ENCODE measurements around the gene HNF1B. TPM values are rescaled to one million over a fixed set of nuclear protein-coding genes. Genes with fewer than 3 reads are reported as not detected.

Gene HNF1B
- total RNA-seq, 1 experiment from 2014 or later, result not detected

DNA sequence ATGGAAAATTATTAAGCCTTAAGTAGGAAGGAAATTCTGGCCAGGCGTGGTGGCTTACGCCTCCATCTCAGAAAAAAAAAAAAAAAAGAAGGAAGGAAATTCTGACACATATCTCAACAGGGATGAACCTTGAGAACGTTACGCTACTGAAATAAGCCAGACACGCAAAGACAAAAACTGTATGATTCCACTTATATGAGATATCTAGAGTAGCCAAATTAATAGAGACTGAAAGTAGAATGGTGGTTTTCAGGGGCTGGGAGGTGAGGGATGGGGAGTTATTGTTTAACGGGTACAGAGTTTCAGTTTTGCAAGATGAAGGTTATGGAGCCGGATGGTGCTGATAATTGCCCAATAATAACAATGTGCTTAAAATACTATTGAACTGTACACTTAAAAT is 16.2 kb upstream of the HNF1B start:
- DNase-seq (ENCODE audit: low read depth), result no peak

DNA sequence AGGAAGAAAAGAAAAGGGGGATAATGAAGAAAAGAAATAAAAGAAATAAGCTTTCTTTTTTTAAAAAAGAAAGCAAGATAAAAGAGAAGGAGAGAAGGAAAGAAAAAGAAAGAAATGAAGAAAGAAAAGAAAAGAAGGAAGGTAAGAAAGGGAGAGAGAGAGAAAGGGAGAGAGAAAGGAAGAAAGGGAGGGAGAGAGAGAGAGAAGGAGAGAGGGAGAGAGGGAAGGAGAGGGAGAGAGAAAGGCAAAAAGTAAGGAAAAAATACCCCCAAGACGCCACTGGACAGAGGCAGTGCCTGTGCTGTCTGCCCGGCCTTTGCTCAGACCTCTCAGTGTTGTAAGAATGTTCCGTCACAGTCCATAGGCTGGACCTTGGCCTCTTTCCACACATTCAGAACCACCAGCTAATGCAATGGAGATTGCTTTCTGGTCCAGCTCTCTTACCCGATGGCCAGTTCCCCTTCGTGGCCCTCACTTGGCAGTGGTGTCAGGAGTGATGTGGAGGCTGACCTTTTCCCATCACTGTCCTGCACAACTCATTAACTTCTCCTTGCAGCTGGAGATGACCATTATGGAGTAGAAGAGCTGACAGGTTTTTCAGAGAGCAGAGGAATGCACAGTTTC is 14.3 kb upstream of the HNF1B start:
- DNase-seq (ENCODE audit: low read depth), result no peak

DNA sequence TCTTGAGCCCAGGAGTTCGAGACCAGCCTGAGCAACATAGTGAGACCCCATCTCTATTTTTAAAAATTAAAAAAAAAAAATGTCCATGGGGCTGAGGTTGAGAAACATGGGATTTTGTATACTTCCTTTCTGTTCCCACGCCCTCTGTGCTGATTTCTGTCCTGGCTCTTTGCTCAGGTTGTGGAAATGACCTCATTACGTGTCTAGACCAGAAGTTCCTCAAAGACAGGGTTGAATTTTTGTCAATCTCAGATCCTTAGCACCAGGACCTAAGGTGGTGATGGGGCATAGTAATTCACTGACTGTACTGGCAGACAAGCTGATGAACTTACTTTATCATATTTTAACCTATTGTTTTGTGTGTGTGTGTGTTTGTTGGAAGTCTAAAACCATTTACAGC is 11.2 kb upstream of the HNF1B start:
- no peak for DNase-seq (ENCODE audit: low read depth)

DNA sequence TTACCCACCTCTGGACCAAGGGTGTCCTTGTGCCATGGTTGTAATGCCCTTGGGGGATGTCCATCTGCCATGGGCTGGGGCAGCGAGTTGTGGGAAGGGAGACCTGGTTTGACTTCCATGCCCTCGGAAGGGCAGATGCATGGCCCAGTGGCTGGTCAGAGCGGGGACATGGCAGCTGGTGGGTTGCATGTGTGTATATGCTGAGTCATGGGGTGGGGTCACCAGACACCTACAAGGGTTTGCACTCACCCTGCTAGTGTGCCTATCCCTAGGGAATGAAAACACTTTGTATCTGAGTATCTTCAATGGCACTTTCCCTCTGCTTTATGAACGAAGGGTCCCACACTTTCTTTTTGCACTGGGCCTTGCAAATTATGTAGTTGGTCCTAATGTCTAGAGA is 10.6 kb upstream of the HNF1B start:
- no peak for DNase-seq (ENCODE audit: low read depth)

GRCh38 chr17:37754363-37754762 is 9.5 kb upstream of the HNF1B start:
- DNase-seq (ENCODE audit: low read depth), result no peak

- no peak for DNase-seq (ENCODE audit: low read depth)
These were observed 7.6 kb upstream of the HNF1B start for GRCh38 chr17:37752482-37752881.

GRCh38 chr17:37750768-37751475 is 6.1 kb upstream of the HNF1B start:
- no peak for DNase-seq (ENCODE audit: low read depth)

DNA sequence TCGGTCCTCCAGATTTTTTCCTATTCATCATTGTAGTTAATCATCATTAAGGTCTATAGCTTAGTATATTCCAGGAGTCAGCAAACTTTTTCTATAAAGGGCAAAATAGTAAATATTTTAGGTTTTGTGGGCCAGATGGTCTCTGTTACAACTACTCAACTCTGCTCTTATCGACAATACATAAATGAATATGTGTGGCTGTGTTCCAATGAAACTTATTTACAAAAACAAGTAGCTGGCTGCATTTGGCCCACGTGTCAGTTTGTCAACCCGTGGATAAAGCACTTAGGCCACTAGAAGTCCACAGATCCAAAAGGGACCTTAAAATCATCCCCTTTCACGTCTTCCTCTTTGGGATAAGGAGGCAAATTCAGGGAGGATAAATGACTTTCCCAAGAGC is 5.4 kb upstream of the HNF1B start:
- DNase-seq (ENCODE audit: low read depth), result no peak

- peak; percentile 27 for DNase-seq (ENCODE audit: low read depth)
These were observed 2.4 kb upstream of the HNF1B start for GRCh38 chr17:37747222-37747621.

- no peak for DNase-seq (ENCODE audit: low read depth)
These were observed 1.8 kb upstream of the HNF1B start for GRCh38 chr17:37746617-37747016.

DNA sequence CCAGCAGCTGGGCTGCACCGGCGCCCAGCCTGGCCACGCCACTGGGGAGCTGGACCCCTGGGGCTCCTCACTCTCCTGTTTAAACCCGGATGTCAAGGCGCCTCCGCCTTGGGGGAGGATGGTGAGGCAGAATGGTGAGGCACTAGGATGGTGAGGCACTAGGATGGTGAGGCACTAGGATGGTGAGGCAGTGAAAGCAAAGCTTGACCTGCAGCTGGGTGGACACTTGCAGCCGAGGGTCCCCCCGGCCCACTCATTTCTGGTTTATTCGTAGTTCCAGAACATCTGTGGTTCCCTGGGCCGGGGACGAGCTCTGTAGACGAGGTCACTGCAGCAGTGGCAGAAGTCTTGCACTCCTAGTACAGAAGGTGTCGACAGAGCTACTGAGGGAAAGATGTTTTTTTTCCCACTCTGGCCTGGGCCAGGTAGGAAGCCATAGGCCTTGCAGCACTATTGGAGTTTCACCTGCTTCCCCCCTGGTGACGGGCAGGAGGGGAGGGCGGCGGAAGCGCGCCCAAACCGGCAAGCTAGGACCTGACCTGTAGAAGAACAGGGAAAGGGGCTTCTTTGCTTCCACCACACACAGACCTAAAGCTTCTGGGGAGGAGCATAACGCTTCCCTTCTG is 1.1 kb upstream of the HNF1B start:
- no peak for DNase-seq (ENCODE audit: low read depth)

DNA sequence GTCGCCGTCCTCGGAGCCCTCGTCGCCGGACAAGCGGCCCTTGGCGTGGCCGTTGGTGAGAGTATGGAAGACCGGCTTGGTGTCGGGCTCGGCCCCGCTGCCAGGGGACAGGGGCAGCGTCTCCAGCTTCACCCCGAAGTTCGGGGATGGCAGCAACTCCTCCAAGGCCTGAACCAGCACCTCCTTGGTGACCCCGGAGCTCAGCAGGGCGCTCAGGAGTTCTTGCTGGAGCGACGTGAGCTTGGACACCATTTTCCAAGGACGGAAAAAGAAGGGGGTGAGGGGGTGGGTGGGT is 279 bp downstream of the HNF1B start:
- DNase-seq (ENCODE audit: low read depth), result no peak

DNA sequence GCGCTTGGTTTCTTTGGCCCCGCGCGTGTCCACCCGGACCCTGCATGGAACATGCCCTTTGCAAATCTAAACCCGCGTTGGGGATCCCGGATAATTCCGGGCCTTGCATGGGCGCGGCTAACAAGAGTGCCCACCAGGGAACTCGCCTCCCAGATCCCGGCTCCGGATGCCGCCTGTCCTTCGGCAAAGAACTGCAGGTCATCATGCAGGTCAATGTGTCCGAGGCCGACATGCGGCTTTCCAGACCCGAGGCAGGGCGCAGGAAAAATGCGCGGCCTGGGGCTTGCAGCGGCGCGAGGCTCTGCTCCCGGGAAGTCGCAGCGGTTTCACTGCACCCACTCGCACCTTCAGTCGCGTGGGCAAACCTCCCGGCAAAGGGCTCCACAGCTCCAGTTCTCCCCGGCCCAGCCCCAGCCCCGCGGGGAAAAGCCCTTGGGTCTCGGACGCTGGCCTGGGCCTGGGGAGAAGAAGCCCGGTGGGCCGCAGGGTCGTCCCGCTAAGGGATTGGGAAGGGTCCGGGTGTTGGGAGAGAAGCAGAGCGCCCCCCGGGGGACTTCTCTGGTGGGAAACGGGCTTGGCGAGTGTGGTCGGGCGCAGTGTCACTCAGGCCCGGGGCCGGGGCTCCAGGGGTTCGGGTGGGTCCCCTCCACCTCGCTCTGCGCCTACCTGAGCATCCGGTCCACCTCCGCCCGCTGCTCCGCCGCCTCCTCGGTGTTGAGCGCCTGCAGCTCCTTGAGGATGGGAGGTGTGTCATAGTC is 805 bp downstream of the HNF1B start:
- no peak for DNase-seq (ENCODE audit: low read depth)

DNA sequence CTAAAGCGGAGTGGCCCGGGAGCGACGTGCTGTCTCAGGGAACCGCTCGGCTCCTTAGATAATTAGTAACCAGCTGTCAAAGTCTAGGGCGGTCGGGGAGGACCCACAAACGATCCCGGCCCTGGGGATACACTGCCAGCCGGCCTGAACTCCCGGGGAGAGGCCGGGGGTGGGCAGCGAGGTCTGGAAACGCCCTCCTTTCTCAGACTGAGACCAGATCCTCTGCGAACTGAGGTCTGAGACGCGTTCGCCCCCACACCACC is 1.3 kb downstream of the HNF1B start:
- DNase-seq (ENCODE audit: low read depth), result no peak

- DNase-seq (ENCODE audit: low read depth), result no peak
These were observed 1.9 kb downstream of the HNF1B start for GRCh38 chr17:37742762-37743611.

- no peak for DNase-seq (ENCODE audit: low read depth)
These were observed 2.6 kb downstream of the HNF1B start for GRCh38 chr17:37742116-37742761.

DNA sequence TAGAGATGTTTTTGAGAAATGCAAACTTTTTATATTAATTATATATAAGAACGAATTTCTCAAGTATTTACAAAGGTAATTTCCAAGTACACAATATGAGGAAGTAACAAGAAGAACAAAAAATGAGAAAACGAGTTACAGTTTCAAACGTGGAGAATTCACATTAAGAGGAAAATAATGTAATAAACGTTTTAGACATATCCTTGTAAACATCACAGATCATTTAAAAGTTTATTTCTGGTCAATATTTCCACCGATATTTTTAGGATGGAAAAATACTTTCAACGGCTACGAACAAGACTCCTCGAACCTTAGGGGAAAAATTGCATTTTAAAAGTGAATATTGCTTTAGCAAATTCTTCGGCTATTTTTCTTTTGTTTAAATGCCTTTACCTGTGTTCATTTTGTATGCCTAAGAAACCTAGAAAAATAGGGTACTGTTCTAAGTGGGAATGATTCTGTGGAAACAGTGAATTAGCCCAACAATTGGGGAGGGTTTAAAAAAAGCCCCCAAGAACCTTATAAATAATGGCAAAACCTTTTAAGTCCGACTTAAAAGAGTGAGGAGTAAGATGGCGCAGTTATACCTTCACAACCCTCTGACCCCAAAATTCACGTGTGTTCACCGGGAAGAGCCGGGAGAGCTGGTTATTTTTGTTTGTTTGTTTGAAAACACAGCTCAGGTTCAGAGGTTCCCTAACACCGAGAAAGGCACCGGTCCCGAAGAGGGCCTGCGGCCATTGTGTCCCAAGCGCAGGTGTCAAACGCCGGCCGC is 3.3 kb downstream of the HNF1B start:
- DNase-seq (ENCODE audit: low read depth), result no peak

DNA sequence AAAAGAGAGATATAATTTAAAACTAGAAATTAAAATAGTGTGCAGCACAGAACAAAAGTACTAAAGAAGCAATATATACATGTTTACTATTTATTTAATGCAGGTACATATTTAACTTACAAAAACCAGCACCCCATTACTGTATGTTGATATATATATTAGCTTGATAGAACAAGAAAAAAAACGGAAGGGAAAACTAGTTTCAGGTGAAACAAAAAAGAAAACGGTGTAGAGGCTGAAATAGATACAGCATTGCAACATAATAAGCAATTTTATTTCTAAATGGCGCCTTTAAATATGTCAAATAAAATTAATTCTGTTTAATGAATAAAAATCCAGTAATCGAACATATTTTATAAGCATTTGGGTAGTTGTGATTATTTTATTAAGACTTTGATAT is 3.9 kb downstream of the HNF1B start:
- no peak for DNase-seq (ENCODE audit: low read depth)

DNA sequence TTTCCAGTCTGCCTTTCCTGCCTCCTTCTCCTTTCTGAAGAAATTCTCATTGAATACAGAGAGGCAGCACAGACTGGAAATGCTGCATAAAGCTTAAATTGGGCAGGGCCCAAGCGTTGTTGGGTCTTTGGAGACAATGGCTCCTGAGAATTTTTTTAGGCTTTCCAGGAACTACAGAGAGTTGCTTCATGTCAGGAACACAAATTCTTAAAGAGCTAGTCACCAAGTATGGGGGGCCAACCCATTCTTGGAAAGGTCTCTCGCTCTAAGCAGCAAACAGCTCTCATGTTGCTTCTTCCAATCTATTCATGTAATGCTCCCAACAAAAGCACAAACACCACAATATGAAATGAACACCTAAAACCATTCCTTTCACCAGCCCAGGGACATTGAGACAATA is 6.9 kb downstream of the HNF1B start:
- no peak for DNase-seq (ENCODE audit: low read depth)

DNA sequence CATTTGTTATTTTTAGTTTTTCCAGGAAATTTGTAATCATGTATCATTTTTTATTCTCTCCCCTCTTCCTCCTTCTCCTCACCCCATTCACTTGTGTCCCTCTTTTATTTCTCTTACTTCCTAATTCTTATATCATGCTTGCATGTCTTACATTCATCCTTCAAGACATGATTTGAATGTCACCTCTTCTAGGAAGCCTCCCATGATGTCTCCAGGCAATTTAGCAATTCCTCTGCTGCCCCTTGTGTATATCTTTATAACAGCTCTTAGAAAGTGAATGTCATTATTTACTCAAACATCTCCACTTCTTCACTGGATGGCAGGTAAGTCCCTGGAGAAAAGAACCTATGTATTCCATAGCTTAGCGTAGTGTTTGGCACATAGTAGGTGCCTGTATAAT is 7.8 kb downstream of the HNF1B start:
- no peak for DNase-seq (ENCODE audit: low read depth)

GRCh38 chr17:37736428-37736827 is 8.4 kb downstream of the HNF1B start:
- DNase-seq (ENCODE audit: low read depth), result no peak
